GM12801 (cell line): Measurements from ENCODE around the gene AMMECR1.

Experiments
- TF ChIP-seq, protein P1 (sequence below): IDR thresholded peaks from one replicate; pipeline ENCODE4 v1.5.1; 2011; ENCODE audit warnings: control low read depth; ENCODE audit not compliant: insufficient read length; ENCODE audit errors: extremely low read depth

The AMMECR1 gene

DNA sequence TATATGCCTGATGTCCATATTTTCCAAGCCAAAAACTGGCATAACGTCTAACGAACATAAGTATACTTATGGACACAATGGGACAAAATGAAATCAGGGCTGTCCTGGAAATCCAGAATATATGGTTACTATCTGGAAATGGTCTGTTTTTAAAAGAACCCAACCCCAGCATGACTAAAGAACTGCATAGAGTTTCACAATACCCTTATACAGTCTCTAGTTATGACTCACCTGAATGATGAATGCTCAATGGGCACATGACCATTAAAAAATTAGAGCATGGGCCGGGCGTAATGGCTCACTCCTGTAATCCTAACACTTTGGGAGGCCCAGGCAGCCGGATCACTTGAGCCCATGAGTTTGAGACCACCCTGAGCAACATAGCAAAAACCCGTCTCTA, 31.8 kb downstream of the AMMECR1 start:
- TF ChIP-seq, protein P1, sequence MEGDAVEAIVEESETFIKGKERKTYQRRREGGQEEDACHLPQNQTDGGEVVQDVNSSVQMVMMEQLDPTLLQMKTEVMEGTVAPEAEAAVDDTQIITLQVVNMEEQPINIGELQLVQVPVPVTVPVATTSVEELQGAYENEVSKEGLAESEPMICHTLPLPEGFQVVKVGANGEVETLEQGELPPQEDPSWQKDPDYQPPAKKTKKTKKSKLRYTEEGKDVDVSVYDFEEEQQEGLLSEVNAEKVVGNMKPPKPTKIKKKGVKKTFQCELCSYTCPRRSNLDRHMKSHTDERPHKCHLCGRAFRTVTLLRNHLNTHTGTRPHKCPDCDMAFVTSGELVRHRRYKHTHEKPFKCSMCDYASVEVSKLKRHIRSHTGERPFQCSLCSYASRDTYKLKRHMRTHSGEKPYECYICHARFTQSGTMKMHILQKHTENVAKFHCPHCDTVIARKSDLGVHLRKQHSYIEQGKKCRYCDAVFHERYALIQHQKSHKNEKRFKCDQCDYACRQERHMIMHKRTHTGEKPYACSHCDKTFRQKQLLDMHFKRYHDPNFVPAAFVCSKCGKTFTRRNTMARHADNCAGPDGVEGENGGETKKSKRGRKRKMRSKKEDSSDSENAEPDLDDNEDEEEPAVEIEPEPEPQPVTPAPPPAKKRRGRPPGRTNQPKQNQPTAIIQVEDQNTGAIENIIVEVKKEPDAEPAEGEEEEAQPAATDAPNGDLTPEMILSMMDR: no peak

DNA sequence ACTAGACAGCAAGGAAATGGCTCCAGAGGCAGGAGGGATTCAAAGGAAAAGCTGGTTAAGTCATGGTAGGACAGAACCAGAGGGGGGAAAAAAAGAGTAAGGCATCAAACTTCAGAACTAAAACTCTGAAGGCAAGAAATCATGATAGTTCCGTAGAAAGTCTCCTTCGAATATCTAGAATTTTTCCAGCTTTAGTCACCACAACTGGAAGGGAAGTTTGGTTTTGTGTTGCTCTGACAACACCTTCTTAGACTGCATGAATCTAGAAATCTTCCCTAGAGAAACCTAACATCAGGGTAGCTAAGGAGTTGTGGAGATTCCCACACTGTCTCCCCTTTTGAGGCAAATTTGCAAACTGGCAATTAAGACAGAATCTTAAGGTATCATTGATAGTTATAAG, 33.7 kb downstream of the AMMECR1 start:
- TF ChIP-seq, protein P1: no peak

DNA sequence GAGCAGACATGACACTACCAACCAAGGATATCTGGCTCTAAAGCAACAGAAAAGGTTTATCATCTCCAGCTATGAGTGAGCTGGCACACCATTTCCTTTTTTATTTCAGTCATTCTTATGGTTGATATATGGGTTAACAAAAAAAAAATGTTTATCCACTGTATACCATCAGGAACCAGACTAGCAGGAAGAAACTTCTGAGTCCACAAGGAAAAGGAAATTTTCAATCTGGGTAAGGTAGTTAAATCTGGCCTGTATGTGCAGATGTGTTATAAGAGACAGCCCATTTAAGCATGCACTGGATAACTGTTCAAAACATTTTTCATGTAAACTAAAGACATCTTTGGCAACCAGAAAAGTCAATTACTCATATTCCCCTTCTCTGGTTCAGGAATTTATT, 35.0 kb downstream of the AMMECR1 start:
- TF ChIP-seq, protein P1: no peak

DNA sequence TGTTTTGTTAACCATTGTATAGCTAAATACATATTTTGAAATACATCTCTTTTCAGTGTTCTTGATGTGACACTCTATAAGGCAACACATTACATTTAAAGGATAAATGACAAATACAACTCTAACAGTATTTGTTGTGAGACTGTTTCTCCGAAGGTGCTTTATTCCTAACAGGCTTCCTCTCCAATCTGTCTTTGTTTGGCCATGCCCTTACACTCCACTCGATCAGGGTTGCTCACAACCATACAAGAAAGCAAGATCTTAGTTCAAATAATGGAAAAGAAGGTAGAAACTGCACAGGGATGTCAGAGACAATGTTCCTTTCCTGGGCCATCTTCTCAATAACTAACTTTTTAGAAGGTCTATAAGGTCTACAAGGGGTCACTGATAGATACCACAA, 36.5 kb downstream of the AMMECR1 start:
- TF ChIP-seq, protein P1: no peak

DNA sequence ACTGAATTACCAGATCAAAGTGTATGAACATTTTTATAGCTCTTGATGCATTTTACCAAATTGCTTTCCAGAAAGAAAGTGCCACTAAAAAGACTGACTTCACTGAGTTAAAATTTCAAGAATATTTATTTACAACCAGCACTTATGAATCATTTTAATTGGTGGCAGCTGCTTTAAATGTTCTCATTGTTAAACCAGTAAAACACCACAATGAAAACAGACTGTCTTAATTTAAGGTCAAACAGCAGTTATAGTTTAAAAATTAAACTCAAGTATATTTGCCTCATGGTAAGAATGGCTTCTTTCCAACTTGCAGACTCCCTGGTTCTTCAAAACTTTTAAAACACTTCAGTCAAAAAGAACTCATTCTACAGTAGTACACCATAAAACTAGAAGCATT, 36.9 kb downstream of the AMMECR1 start:
- TF ChIP-seq, protein P1: no peak

DNA sequence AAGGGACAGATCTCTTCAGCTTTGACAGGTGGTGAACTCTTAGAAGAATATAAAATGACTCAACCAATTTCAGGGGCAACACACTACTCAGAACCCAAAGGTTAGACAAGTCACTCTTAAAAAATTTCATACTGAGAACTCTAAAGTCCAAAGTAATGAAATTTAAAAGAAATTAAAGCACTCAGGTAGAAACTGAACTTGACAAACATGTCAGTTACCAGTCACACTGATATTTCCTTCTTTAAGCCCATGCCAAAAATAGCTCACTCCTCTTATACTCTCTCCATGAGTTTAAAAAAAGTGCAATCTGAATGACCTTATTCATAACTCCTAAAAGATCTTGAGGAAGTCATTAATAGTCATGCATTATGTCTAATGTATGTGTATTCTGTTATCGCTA, 40.3 kb downstream of the AMMECR1 start:
- TF ChIP-seq, protein P1: no peak

DNA sequence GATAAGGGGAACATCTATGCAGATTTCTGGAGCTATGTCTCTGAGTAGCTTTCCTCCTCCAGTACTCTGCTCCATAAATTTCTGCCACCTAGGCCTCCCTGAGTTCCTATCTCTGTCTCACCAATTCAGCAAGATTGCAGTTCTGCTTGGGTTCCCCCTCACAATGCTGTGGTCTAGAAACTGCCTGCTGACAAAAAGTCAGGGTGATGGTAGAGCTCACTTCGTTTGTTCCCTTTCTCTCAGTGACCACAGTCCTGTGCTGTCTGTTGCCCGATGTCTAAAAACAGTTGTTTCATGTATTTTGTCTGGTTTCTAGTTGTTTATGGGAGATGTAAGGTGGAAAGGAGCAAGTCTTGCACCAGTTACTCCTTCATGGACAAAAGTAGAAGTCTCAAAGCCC, 41.1 kb downstream of the AMMECR1 start:
- TF ChIP-seq, protein P1: no peak

DNA sequence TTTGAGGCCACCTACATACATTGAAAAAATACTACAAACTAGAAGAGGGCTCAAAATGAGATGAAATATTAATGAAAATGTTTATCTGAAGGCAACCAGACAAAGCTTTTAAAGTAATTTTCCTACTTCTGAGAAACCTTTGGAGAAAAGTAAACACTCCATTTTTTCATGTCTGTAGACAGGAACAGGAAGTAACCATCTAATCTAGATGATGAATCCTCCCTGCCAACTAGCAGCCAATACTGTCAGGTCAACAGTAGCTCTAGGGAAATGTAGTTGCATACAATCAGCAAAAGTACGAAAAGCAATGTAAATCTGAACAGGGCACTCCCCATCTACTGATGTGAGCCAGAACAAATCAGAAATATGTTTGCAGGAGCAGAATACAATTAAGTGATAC, 49.0 kb downstream of the AMMECR1 start:
- TF ChIP-seq, protein P1: no peak
